GM10248 (cell line): Measurements from ENCODE around the gene TTYH3.

Experiments used
- CTCF ChIA-PET: fragments of 300-600 bp; sonication (Branson Sonifier 250); formaldehyde crosslinking; extraction: SDS; loops from one replicate; lab custom pipeline; 2021; ENCODE audit warnings: antibody characterized with exemption; lab: Yijun Ruan, JAX
- POLR2A ChIA-PET: fragments of 350-650 bp; sonication (Branson Sonifier 250); formaldehyde crosslinking; extraction: SDS; loops from one replicate; lab custom pipeline; 2020; ENCODE audit warnings: antibody characterized with exemption; lab: Yijun Ruan, JAX
- DNase-seq: peaks from one replicate; pipeline ENCODE4 v3.0.0; 2012; ENCODE audit errors: extremely low spot score
- TF ChIP-seq, protein P1 (sequence below): IDR thresholded peaks from 2 replicates; pipeline ENCODE4 v1.5.1; 2012; ENCODE audit warnings: mild to moderate bottlenecking, low read depth; ENCODE audit errors: extremely low read depth, missing control alignments, control extremely low read depth

Gene TTYH3

GRCh38 chr7:2616387-2617324 lies 15.1 kb upstream of the TTYH3 start:
- no peak for DNase-seq
- TF ChIP-seq, protein P1, sequence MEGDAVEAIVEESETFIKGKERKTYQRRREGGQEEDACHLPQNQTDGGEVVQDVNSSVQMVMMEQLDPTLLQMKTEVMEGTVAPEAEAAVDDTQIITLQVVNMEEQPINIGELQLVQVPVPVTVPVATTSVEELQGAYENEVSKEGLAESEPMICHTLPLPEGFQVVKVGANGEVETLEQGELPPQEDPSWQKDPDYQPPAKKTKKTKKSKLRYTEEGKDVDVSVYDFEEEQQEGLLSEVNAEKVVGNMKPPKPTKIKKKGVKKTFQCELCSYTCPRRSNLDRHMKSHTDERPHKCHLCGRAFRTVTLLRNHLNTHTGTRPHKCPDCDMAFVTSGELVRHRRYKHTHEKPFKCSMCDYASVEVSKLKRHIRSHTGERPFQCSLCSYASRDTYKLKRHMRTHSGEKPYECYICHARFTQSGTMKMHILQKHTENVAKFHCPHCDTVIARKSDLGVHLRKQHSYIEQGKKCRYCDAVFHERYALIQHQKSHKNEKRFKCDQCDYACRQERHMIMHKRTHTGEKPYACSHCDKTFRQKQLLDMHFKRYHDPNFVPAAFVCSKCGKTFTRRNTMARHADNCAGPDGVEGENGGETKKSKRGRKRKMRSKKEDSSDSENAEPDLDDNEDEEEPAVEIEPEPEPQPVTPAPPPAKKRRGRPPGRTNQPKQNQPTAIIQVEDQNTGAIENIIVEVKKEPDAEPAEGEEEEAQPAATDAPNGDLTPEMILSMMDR, result no peak
- ChIA-PET CTCF (interaction anchor here (1.0 to 1.1 kb wide), 2 partner anchors 8 to 148 kb away, joined by 3 to 4 read pairs; no protein-coding TSS in a partner anchor), POLR2A (no interaction called here)

- POLR2A ChIA-PET, result no interaction called here
- TF ChIP-seq, protein P1, result no peak
- CTCF ChIA-PET, result interaction anchor here (1.0 to 1.1 kb wide), 2 partner anchors 9 to 149 kb away, joined by 3 to 4 read pairs; no protein-coding TSS in a partner anchor
- DNase-seq, result no peak
Observed at GRCh38 chr7:2617325-2617905, 14.4 kb upstream of the TTYH3 start.

DNA sequence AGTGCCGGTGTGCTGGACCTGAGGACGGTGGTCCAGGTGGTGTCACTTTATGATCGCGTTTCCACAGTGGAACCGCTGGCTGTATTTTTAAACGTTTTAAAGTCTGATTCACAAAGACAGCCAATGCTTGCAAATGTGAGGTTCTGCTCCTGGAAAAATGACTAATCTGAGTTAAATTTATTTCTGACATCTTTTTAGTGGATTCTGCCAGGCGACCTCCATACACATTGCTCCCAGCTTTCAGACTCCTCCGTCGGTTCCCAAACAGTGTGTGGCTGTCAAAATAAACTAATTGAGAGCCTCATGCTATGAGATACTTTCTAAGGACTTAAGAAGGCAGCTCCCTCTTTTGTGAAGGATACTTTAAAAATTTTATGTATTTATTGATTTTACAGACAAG lies 12.7 kb upstream of the TTYH3 start:
- CTCF ChIA-PET, result interaction anchor here (1.5 to 1.6 kb wide), 2 partner anchors 10 kb away, joined by 4 to 8 read pairs; no protein-coding TSS in a partner anchor
- no peak for DNase-seq
- POLR2A ChIA-PET, result no interaction called here
- TF ChIP-seq, protein P1, result no peak

DNA sequence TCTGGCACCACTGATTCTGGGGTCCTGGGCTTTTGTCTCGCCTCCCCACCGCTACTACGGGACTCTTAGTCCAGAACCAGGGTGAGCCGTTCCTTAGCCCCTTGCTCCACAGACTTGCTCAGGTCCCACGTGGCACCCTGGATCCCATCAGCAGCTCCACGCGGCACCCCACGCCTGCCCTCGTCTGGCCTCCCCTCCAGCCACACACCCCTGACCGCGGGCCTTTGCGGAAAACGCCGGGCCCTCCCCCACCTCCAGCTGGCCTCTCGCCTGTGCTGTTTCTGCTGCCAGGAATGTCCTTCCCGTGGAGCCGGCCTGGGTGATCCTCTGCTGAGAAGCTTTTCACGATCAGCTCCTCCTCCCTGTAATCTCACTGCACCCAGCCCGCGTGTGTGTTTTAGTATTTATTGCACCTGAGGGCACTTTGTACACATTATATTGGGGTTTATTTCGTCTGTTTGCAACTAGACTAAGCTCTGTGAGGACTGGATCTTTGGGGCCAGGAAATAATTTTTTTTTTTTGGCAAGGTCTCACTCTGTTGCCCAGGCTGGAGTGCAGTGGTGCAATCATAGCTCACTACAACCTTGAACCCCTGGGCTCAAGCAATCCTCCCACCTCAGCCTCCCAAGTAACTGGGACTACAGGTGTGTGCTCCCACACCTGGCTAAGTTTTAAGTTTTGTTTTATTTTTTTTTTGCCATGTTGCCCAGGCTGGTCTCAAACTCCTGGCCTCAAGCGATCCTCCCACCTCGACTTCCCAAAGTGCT lies 10.5 kb upstream of the TTYH3 start:
- ChIA-PET CTCF (interaction anchor here (1.2 kb wide), 1 partner anchor 13 kb away, joined by 3 read pairs; no protein-coding TSS in a partner anchor), POLR2A (no interaction called here)
- TF ChIP-seq, protein P1, result no peak
- no peak for DNase-seq

GRCh38 chr7:2621948-2622640 lies 9.7 kb upstream of the TTYH3 start:
- CTCF ChIA-PET, result interaction anchor here (1.0 to 1.2 kb wide), 2 partner anchors 14 to 88 kb away, joined by 3 read pairs; no protein-coding TSS in a partner anchor
- POLR2A ChIA-PET, result no interaction called here
- TF ChIP-seq, protein P1, result no peak
- no peak for DNase-seq
